Cardiac muscle cell (in vitro differentiated cells and primary cell): ENCODE data around the gene MRM2. TPM values are rescaled to one million over a fixed set of nuclear protein-coding genes. Genes with fewer than 3 reads are reported as not detected.

Source experiments
- DNase-seq, 2 donors: peaks; one replicate each; pipeline versions ENCODE4 v3.0.0 to v3.0.0-alpha.2; 2010 to 2017; ENCODE audit warnings: low read depth in 1 of 2, low spot score in 1 of 2
- H3K27ac ChIP-seq: fragments of 200-600 bp; sonication (generic); 2 replicates; pipeline ENCODE4 v1.5.1; 2016
- H3K27me3 ChIP-seq: fragments of 200-600 bp; sonication (generic); 2 replicates; pipeline ENCODE4 v1.6.0; 2016; ENCODE audit warnings: control low read depth
- H3K36me3 ChIP-seq: fragments of 200-600 bp; sonication (generic); 2 replicates; pipeline ENCODE4 v1.5.1; 2016; ENCODE audit warnings: control low read depth
- H3K4me1 ChIP-seq: fragments of 200-600 bp; sonication (generic); 2 replicates; pipeline ENCODE4 v1.8.1; 2017; ENCODE audit warnings: low read depth, mild to moderate bottlenecking, mixed run types
- H3K4me3 ChIP-seq: fragments of 200-600 bp; sonication (generic); 2 replicates; pipeline ENCODE4 v1.5.1; 2016; ENCODE audit warnings: mild to moderate bottlenecking
- H3K9me3 ChIP-seq: fragments of 200-600 bp; sonication (generic); 2 replicates; pipeline ENCODE4 v1.5.1; 2017; ENCODE audit warnings: low read depth, mild to moderate bottlenecking, control low read depth
- CTCF ChIP-seq: IDR thresholded peaks from 2 replicates; pipeline ENCODE4 v1.5.1; 2012; ENCODE audit warnings: low read depth, mild to moderate bottlenecking, low read length
- polyA plus RNA-seq: library from polyadenylated mRNA; unstranded; fragments of >200 nt; fragmentation: Nextera tagmentation; extraction: Ambion mirVana; gene quantifications from 2 replicates; pipeline ENCODE4 v1.2.1, GENCODE V29; 2016
- total RNA-seq: library from RNA; depleted of rRNA; stranded (reverse); fragments of >200 nt; gene quantifications from 2 replicates; pipeline ENCODE4 v1.2.3, GENCODE V29; 2016

The MRM2 gene
- total and polyA plus RNA-seq, 2 experiments from 2014 or later: 24.2 to 53.5 TPM

- Histone ChIP-seq H3K9me3 (no peaks in the 10 kb centered on the region), H3K27me3 (no peaks in the 10 kb centered on the region), H3K36me3 (no peaks in the 10 kb centered on the region), H3K4me3 (no peak overlapping the region), H3K27ac (peak overlapping the region; percentile 85), H3K4me1 (peaks cover 61% of the 10 kb centered on the region)
- no peak for TF ChIP-seq CTCF
- DNase-seq: peak; percentile 16 to 84
Measured at GRCh38 chr7:2203766-2204300, 38.2 kb downstream of the MRM2 start.

- no peak overlapping the region for H3K4me3 ChIP-seq
- H3K9me3 ChIP-seq: no peaks in the 10 kb centered on the region
- DNase-seq: peak; percentile 36 to 61
- H3K4me1 ChIP-seq: peaks cover 61% of the 10 kb centered on the region
- no peaks in the 10 kb centered on the region for H3K36me3 ChIP-seq
- H3K27me3 ChIP-seq: no peaks in the 10 kb centered on the region
- peak overlapping the region; percentile 85 for H3K27ac ChIP-seq
- peak; percentile 20 for TF ChIP-seq CTCF
Measured at GRCh38 chr7:2202901-2203765, 38.9 kb downstream of the MRM2 start.

DNA sequence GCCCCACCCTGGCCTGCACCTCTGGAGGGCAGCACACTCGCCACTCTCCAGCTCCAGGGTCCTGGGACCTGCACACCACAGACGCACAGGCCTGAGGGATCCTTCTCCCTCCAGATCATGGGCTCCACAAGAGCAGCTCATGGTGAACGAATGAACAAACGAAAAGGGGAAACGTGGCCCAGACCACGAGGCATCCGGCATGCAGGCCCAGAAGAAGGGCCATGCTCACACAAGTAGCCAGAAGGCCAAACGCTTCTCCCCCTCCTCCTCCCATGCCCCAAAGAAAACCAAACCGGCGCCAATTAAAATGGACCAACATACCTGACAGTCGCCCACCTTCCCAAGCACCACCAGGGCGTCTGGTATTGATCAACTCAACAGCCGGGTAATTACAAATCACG, 39.6 kb downstream of the MRM2 start:
- TF ChIP-seq CTCF: no peak

GRCh38 chr7:2201686-2202360, 40.2 kb downstream of the MRM2 start:
- Histone ChIP-seq H3K9me3 (no peaks in the 10 kb centered on the region), H3K27ac (no peak overlapping the region), H3K36me3 (no peaks in the 10 kb centered on the region), H3K27me3 (no peaks in the 10 kb centered on the region), H3K4me3 (no peak overlapping the region), H3K4me1 (peaks cover 51% of the 10 kb centered on the region)
- DNase-seq: no peak
- TF ChIP-seq CTCF: no peak

More for the DNA sequence above, 39.6 kb downstream of the MRM2 start:
- H3K27ac ChIP-seq: peak overlapping the region; percentile 85
- peaks cover 56% of the 10 kb centered on the region for H3K4me1 ChIP-seq
- H3K9me3 ChIP-seq: no peaks in the 10 kb centered on the region
- no peak overlapping the region for H3K4me3 ChIP-seq
- H3K36me3 ChIP-seq: no peaks in the 10 kb centered on the region
- DNase-seq: no peak
- no peaks in the 10 kb centered on the region for H3K27me3 ChIP-seq

DNA sequence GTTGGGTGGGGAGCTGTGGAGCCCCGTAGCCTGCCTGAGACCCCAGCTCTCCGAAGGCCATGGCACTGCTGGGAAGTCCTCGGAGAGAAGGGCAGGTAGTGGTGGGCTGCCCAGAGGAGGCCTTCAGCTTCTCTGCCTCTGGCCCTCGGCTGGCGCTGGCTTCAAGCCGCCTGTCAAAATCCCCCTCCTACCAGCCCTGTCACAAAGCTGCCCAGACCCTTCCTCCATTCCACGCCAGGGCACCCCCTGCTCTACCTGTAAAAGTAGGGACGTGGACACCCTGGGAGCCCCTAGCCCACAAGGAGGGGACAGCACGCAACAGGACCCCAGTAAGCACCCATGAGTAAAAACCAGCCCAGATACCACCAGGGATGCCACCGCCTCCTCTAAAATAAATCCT, 40.9 kb downstream of the MRM2 start:
- TF ChIP-seq CTCF: no peak
- Histone ChIP-seq H3K27me3 (no peaks in the 10 kb centered on the region), H3K36me3 (no peaks in the 10 kb centered on the region), H3K4me1 (peaks cover 52% of the 10 kb centered on the region), H3K27ac (no peak overlapping the region), H3K9me3 (no peaks in the 10 kb centered on the region), H3K4me3 (no peak overlapping the region)
- no peak for DNase-seq
